ENCODE data around the gene VPS8. TPM values are rescaled to one million over a fixed set of nuclear protein-coding genes. Genes with fewer than 3 reads are reported as not detected.
A peak's percentile ranks its signal among the peaks of the same experiment; 100 is the strongest.

The VPS8 gene
- total and polyA plus RNA-seq, 5 donors from 2014 or later: 23.4 to 73.8 (median 26.9) TPM

DNA sequence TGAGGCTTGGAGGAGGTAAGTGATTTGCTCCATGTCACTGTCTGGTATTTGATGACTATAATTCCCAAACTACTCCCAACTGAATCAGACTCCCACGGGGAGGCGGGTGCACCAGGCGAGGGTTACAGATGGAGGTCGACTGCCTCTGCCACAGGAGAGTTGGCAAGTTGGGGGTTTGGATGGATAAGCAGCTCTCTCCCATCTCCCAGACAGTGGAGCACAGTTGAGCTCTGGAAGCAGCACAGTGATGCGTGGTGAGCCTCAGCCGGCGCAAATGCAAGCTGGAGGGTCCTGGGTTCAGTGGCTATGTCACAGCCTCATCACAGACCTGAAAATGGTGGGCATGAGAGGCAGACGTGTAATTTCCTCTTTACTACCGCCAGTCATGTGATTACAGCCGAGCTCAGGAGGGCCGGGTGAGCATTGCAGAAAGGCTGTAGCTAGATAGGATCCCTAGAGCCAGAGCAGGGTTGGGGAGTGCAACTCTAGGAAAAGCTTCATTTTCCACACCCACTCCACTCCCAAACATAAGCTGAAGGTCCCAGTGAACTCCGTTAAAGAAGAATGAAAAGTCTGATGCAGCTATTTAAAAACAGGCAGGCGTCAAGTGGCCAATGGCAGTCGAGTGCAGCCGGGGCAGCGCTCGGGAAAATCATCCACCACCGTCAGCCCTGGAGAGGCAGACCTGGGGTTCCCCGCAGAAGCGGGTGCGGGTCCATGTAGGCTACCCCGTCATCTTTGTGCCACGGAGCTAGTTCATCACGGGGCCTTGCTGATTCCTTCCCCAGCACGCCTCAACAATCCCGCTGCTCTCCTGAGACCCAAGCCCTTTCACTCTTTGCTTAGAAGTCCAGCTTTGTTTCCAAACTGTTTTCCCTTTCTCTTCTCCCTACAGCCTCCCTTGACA lies 33.3 kb upstream of the VPS8 start:
- ATAC-seq (ENCODE audit: low read depth in 2 of 2): no peak
- no peak overlapping the region for H3K27ac Mint-ChIP-seq
- peaks cover 0 to 4% (median under 1%) of the 10 kb centered on the region in 4 donors for H3K4me1 Mint-ChIP-seq
- Histone ChIP-seq H3K27ac (ENCODE audit: insufficient read depth, low read length, poor library complexity, severe bottlenecking) (no peak overlapping the region), H3K4me1 (ENCODE audit: control insufficient read depth, insufficient read depth, low read length, poor library complexity, severe bottlenecking) (no peaks in the 10 kb centered on the region), H3K9me3 (ENCODE audit: control insufficient read depth in 2 of 2, low read length in 2 of 2) (no peaks in the 10 kb centered on the region), H3K27me3 (ENCODE audit: control insufficient read depth, insufficient read depth, low read length) (no peaks in the 10 kb centered on the region), H3K36me3 (ENCODE audit: control insufficient read depth, insufficient read depth, low read length) (no peaks in the 10 kb centered on the region), H3K4me3 (ENCODE audit: low read depth, low read length) (no peak overlapping the region)
- H3K27me3 Mint-ChIP-seq: peaks cover 19% of the 10 kb centered on the region
- H3K4me3 Mint-ChIP-seq: no peak overlapping the region
- no peak for DNase-seq
- H3K9me3 Mint-ChIP-seq: peaks cover 0 to 1% (median 0%) of the 10 kb centered on the region in 7 donors
- H3K36me3 Mint-ChIP-seq: no peaks in the 10 kb centered on the region

DNA sequence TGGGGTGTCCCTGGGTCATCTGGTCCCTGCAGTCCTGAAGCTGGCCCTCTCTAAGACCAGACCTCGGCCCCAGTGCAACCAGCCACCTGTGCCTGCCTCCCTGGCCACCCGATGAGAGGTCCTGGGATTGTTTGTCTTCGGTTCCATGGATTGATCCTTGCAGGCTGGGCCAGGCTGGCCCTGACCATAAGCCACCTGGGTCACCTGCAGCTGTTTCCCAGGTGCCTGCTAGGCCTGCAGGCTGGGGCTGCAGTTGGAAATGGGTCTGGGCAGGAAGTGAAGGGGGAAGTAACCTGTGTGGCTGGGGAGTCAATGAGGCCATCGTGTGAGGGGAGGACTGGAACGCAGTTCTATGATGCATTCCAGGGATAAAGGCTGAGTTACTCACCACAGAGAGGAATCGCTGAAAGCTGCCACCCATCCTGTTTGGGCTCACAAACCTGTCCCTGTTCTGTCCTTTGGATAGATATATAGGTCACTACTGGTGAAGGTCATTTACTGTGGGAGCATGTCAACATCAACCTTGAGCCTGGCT lies 30.9 kb upstream of the VPS8 start:
- H3K27me3 ChIP-seq (ENCODE audit: control insufficient read depth, insufficient read depth, low read length): no peaks in the 10 kb centered on the region
- no peaks in the 10 kb centered on the region for H3K36me3 ChIP-seq (ENCODE audit: control insufficient read depth, insufficient read depth, low read length)
- peaks cover 2 to 10% (median 6%) of the 10 kb centered on the region in 4 donors for H3K4me1 Mint-ChIP-seq
- no peak for DNase-seq
- H3K4me3 Mint-ChIP-seq: no peak overlapping the region
- no peaks in the 10 kb centered on the region for H3K36me3 Mint-ChIP-seq
- no peaks in the 10 kb centered on the region for H3K9me3 Mint-ChIP-seq
- no peak overlapping the region for H3K4me3 ChIP-seq (ENCODE audit: low read depth, low read length)
- H3K27ac ChIP-seq (ENCODE audit: insufficient read depth, low read length, poor library complexity, severe bottlenecking): no peak overlapping the region
- H3K27ac Mint-ChIP-seq: no peak overlapping the region
- no peak for ATAC-seq (ENCODE audit: low read depth in 2 of 2)
- H3K9me3 ChIP-seq (ENCODE audit: control insufficient read depth in 2 of 2, low read length in 2 of 2): no peaks in the 10 kb centered on the region
- peaks cover 19% of the 10 kb centered on the region for H3K27me3 Mint-ChIP-seq
- H3K4me1 ChIP-seq (ENCODE audit: control insufficient read depth, insufficient read depth, low read length, poor library complexity, severe bottlenecking): peaks cover 2% of the 10 kb centered on the region

DNA sequence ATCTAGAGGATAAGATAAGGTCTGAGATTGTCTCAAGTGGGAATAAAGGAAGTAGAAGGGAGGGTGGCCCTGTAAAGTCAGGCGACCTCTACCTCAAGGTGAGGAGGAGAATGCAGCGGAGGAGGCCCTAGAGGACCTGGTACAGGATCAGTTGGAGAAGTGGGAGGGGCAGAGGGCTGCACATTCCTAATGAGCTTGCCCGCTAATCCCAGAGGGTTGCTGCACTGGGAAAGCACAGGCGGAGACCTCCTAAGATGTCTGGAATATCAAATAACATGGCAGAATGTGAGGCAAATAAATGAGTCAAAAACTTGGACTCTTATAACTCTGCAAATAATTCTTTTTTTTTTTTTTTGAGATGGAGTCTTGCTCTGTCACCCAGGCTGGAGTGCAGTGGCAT lies 30.2 kb upstream of the VPS8 start:
- no peaks in the 10 kb centered on the region for H3K36me3 Mint-ChIP-seq
- no peaks in the 10 kb centered on the region for H3K36me3 ChIP-seq (ENCODE audit: control insufficient read depth, insufficient read depth, low read length)
- H3K4me1 ChIP-seq (ENCODE audit: control insufficient read depth, insufficient read depth, low read length, poor library complexity, severe bottlenecking): peaks cover 5% of the 10 kb centered on the region
- H3K27ac Mint-ChIP-seq: no peak overlapping the region
- H3K4me3 ChIP-seq (ENCODE audit: low read depth, low read length): no peak overlapping the region
- H3K27me3 Mint-ChIP-seq: peaks cover 19% of the 10 kb centered on the region
- ATAC-seq (ENCODE audit: low read depth in 2 of 2) (no peak), DNase-seq (no peak)
- peaks cover 4 to 16% (median 7%) of the 10 kb centered on the region in 4 donors for H3K4me1 Mint-ChIP-seq
- no peaks in the 10 kb centered on the region for H3K27me3 ChIP-seq (ENCODE audit: control insufficient read depth, insufficient read depth, low read length)
- no peaks in the 10 kb centered on the region for H3K9me3 Mint-ChIP-seq
- no peak overlapping the region for H3K27ac ChIP-seq (ENCODE audit: insufficient read depth, low read length, poor library complexity, severe bottlenecking)
- no peaks in the 10 kb centered on the region for H3K9me3 ChIP-seq (ENCODE audit: control insufficient read depth in 2 of 2, low read length in 2 of 2)
- H3K4me3 Mint-ChIP-seq: no peak overlapping the region

DNA sequence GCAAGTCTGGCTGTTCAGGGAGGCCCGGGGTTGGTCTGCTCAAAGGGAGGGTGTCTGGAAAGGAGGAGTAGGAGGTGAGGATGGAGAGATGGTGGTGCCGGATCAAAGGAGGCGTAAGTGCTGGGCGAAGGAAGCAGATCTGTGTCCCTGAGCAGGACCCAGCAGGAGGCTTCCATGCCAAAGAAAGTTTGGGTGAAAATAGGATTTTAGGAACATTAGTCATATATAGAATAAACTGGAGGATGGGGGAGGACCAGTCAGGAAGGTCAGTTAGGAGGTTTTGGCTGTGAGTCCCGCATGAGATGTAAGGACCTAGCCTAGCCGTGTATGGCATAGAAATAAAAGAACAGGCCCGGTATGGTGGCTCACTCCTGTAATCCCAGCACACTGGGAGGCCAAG lies 28.6 kb upstream of the VPS8 start:
- no peaks in the 10 kb centered on the region for H3K36me3 Mint-ChIP-seq
- Histone ChIP-seq H3K4me1 (ENCODE audit: control insufficient read depth, insufficient read depth, low read length, poor library complexity, severe bottlenecking) (peaks cover 5% of the 10 kb centered on the region), H3K4me3 (ENCODE audit: low read depth, low read length) (no peak overlapping the region), H3K36me3 (ENCODE audit: control insufficient read depth, insufficient read depth, low read length) (no peaks in the 10 kb centered on the region), H3K27me3 (ENCODE audit: control insufficient read depth, insufficient read depth, low read length) (no peaks in the 10 kb centered on the region), H3K27ac (ENCODE audit: insufficient read depth, low read length, poor library complexity, severe bottlenecking) (no peak overlapping the region), H3K9me3 (ENCODE audit: control insufficient read depth in 2 of 2, low read length in 2 of 2) (no peaks in the 10 kb centered on the region)
- ATAC-seq (ENCODE audit: low read depth in 2 of 2) (no peak), DNase-seq (no peak)
- peaks cover 14% of the 10 kb centered on the region for H3K27me3 Mint-ChIP-seq
- H3K9me3 Mint-ChIP-seq: no peaks in the 10 kb centered on the region
- H3K4me1 Mint-ChIP-seq: peaks cover 0 to 16% (median 6%) of the 10 kb centered on the region in 4 donors
- no peak overlapping the region for H3K4me3 Mint-ChIP-seq
- no peak overlapping the region for H3K27ac Mint-ChIP-seq

DNA sequence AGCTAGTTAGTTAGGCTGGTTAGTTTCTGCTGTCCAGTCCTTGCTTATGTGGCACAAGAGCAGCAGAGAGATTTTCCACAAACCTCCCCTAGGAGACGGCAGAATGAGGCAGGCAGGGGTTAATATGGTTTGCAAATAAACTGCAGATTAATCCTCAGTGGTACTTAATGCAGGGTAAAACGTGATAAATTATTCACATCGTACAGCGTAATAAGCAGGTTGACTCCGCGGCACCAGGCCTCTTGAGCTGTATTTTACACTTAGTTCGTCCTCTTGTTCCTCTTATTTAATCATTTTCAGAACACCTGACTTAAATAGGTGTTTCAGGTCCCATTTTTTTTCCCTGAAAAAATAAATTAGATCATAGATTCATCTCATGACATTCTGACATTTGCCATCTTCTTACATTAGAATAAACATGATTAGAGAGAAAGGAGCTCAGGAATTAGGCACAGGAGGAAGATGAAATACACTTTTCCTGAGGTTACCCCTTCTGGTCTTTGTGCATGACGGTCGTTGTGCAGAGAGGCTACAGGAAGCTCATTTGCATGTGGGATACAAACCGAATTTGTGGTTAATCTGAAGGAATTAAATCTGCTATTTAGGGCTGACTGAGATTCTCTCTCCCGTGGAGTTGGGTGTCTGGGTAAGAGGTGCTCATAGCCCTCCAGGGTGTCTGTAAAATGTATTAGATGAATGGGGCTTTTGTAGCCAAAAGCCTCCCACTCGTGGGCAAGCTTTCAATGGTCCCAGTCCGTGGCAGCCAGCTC lies 27.1 kb upstream of the VPS8 start:
- Mint-ChIP-seq H3K27ac (no peak overlapping the region), H3K36me3 (no peaks in the 10 kb centered on the region), H3K4me1 (peaks cover 0 to 16% (median 6%) of the 10 kb centered on the region in 4 donors), H3K27me3 (peaks cover 14% of the 10 kb centered on the region), H3K4me3 (no peak overlapping the region), H3K9me3 (no peaks in the 10 kb centered on the region)
- no peaks in the 10 kb centered on the region for H3K9me3 ChIP-seq (ENCODE audit: control insufficient read depth in 2 of 2, low read length in 2 of 2)
- ATAC-seq (ENCODE audit: low read depth in 2 of 2): no peak
- H3K27me3 ChIP-seq (ENCODE audit: control insufficient read depth, insufficient read depth, low read length): no peaks in the 10 kb centered on the region
- peaks cover 5% of the 10 kb centered on the region for H3K4me1 ChIP-seq (ENCODE audit: control insufficient read depth, insufficient read depth, low read length, poor library complexity, severe bottlenecking)
- H3K36me3 ChIP-seq (ENCODE audit: control insufficient read depth, insufficient read depth, low read length): no peaks in the 10 kb centered on the region
- DNase-seq: no peak
- no peak overlapping the region for H3K4me3 ChIP-seq (ENCODE audit: low read depth, low read length)
- H3K27ac ChIP-seq (ENCODE audit: insufficient read depth, low read length, poor library complexity, severe bottlenecking): no peak overlapping the region

DNA sequence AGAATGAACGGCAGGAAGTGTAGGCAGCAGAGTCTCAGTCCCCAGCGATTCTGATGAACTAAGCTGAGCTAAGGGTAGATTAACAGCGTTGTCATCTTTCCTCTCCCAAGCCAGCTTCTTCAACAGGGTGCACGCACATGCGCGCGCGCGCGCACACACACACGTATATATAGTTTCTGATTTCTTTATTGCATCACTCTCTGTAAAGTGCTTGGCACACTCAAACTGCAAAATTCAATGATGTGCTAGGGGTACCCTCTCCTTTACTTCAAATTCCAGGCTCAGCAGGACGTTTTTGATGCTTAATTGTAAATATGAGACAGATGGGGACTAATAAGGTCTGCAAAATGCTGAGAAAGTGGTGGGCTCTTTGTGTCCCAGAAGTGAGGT lies 26.1 kb upstream of the VPS8 start:
- Histone ChIP-seq H3K27me3 (ENCODE audit: control insufficient read depth, insufficient read depth, low read length) (no peaks in the 10 kb centered on the region), H3K27ac (ENCODE audit: insufficient read depth, low read length, poor library complexity, severe bottlenecking) (no peak overlapping the region), H3K9me3 (ENCODE audit: control insufficient read depth in 2 of 2, low read length in 2 of 2) (no peaks in the 10 kb centered on the region), H3K4me3 (ENCODE audit: low read depth, low read length) (no peak overlapping the region), H3K36me3 (ENCODE audit: control insufficient read depth, insufficient read depth, low read length) (no peaks in the 10 kb centered on the region), H3K4me1 (ENCODE audit: control insufficient read depth, insufficient read depth, low read length, poor library complexity, severe bottlenecking) (peaks cover 5% of the 10 kb centered on the region)
- ATAC-seq (ENCODE audit: low read depth in 2 of 2): no peak
- H3K4me3 Mint-ChIP-seq: no peak overlapping the region
- no peaks in the 10 kb centered on the region for H3K9me3 Mint-ChIP-seq
- H3K27ac Mint-ChIP-seq: no peak overlapping the region
- H3K4me1 Mint-ChIP-seq: peaks cover 0 to 16% (median 6%) of the 10 kb centered on the region in 4 donors
- no peak for DNase-seq
- H3K36me3 Mint-ChIP-seq: no peaks in the 10 kb centered on the region
- H3K27me3 Mint-ChIP-seq: peaks cover 9% of the 10 kb centered on the region

DNA sequence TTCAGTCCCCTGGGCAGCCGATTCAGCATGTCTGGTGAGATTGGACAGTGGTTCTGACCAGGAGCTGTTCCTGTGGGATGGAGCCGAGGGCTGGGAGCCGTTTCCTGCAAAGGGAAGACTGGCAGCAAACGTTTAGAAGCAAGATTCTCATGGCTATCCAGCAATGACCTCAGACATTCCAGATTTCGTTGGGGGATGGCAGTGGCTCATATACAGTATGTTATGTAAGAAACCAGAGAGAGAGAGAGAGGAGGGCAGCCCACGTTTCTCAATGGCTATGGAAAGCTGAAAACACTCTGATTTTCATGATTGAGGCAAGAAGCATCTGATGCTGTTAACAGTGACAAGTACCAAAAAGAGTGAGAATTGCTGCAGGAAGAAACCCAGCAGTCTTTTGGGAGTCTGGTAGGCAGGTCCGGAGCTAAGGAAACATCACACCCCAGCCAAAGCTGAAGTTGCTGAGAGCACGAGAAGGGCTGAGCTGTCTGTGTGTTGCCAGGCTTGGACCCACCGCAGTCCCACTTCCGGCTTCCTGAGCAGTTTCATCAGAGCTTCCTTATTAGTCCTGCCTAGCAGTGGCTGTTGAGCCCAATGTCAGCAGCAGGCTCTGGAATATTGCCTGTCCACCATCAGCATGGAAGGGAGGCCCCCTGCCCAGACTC lies 25.6 kb upstream of the VPS8 start:
- Histone ChIP-seq H3K36me3 (ENCODE audit: control insufficient read depth, insufficient read depth, low read length) (no peaks in the 10 kb centered on the region), H3K9me3 (ENCODE audit: control insufficient read depth in 2 of 2, low read length in 2 of 2) (no peaks in the 10 kb centered on the region), H3K4me3 (ENCODE audit: low read depth, low read length) (no peak overlapping the region), H3K27me3 (ENCODE audit: control insufficient read depth, insufficient read depth, low read length) (no peaks in the 10 kb centered on the region), H3K27ac (ENCODE audit: insufficient read depth, low read length, poor library complexity, severe bottlenecking) (no peak overlapping the region), H3K4me1 (ENCODE audit: control insufficient read depth, insufficient read depth, low read length, poor library complexity, severe bottlenecking) (peaks cover 5% of the 10 kb centered on the region)
- H3K36me3 Mint-ChIP-seq: no peaks in the 10 kb centered on the region
- H3K4me1 Mint-ChIP-seq: peaks cover 0 to 16% (median 6%) of the 10 kb centered on the region in 4 donors
- H3K27me3 Mint-ChIP-seq: peaks cover 9% of the 10 kb centered on the region
- ATAC-seq (ENCODE audit: low read depth in 2 of 2): peak; percentile 48 to 50
- no peak overlapping the region for H3K27ac Mint-ChIP-seq
- peak in 1 of 3 donors; percentile 45 for DNase-seq
- no peaks in the 10 kb centered on the region for H3K9me3 Mint-ChIP-seq
- H3K4me3 Mint-ChIP-seq: peak overlapping the region in 1 of 4 donors; percentile 21

All from CD4-positive, CD25-positive, alpha-beta regulatory T cell (primary cell).